Hepatocyte (in vitro differentiated cells): ENCODE data around the gene SPATA45.

ENCODE experiments used
- EZH2 ChIP-seq: fragments of 200-600 bp; sonication (generic); IDR thresholded peaks from 2 replicates; pipeline ENCODE4 v1.6.1; 2016; ENCODE audit warnings: antibody characterized with exemption, mild to moderate bottlenecking, borderline replicate concordance
- TF ChIP-seq, protein P1 (sequence below): fragments of 200-600 bp; sonication (generic); IDR thresholded peaks from 2 replicates; pipeline ENCODE4 v1.5.1; 2016; ENCODE audit warnings: antibody characterized with exemption, mild to moderate bottlenecking; ENCODE audit not compliant: poor library complexity

DNA sequence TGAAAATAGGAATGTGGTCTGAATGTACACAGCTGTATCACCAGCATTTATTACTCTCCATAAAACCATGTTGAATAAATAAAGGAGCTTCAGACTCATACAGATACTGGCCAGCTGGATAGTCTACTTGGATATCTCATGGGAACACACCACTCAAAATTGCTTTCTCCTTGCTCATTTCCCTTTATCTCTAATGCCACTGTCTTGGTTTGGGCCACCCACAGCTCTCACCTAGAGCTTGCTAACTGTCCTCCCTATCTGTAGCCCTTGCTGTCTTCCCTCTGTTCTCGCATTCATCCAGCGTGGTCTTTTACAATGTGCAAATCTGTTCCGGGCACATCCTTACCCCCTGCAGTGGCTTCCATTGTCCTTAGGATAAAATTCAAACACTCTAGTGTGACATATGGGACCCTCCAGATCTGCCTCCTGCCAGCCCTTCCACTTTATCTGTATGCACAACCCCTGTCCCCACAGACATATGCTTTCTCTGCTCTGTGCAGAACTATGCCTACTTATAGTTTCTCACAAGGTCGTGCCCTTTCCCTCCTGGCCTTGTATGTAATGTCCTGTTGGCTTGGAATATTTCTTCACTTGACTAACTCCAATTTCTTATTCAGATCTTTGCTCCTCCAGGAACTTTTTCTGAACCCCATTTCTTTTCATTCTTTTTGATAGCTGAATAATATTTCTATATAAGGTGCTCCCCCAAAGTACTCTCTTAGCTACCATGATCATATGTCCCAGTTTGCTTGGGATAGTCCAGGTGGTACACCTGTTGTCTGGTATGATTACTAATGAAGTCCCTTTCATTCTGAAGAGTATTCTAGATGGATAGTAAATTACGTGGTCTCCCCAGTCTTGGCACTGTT, 13.5 kb upstream of the SPATA45 start:
- TF ChIP-seq, protein P1, sequence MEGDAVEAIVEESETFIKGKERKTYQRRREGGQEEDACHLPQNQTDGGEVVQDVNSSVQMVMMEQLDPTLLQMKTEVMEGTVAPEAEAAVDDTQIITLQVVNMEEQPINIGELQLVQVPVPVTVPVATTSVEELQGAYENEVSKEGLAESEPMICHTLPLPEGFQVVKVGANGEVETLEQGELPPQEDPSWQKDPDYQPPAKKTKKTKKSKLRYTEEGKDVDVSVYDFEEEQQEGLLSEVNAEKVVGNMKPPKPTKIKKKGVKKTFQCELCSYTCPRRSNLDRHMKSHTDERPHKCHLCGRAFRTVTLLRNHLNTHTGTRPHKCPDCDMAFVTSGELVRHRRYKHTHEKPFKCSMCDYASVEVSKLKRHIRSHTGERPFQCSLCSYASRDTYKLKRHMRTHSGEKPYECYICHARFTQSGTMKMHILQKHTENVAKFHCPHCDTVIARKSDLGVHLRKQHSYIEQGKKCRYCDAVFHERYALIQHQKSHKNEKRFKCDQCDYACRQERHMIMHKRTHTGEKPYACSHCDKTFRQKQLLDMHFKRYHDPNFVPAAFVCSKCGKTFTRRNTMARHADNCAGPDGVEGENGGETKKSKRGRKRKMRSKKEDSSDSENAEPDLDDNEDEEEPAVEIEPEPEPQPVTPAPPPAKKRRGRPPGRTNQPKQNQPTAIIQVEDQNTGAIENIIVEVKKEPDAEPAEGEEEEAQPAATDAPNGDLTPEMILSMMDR = no peak
- TF ChIP-seq EZH2 = no peak
